Calu3 (cell line): ENCODE measurements around the gene TMEM14B. TPM values are rescaled to one million over a fixed set of nuclear protein-coding genes. Genes with fewer than 3 reads are reported as not detected.

Source experiments
- BruUV-seq: library from RNA; stranded (reverse); fragments of 400-500 nt; replicated peaks from 2 replicates; lab custom pipeline; 2021; lab: Mats Ljungman, UMichigan
- CTCF ChIA-PET: fragments of 300-600 bp; sonication (Branson Sonifier 250); formaldehyde crosslinking; loops from one replicate; lab custom pipeline; 2022; ENCODE audit warnings: antibody characterized with exemption; lab: Charles Lee
- DNase-seq: peaks from one replicate; pipeline ENCODE4 v3.0.0; 2022
- H3K27ac Mint-ChIP-seq: one replicate; pipeline ENCODE4 v1.8.0; 2022; ENCODE audit warnings: mixed read lengths; ENCODE audit not compliant: unreplicated experiment
- H3K27me3 Mint-ChIP-seq: one replicate; pipeline ENCODE4 v1.8.0; 2022; ENCODE audit warnings: mixed read lengths; ENCODE audit not compliant: unreplicated experiment
- H3K36me3 Mint-ChIP-seq: one replicate; pipeline ENCODE4 v1.8.0; 2022; ENCODE audit warnings: mild to moderate bottlenecking, moderate library complexity, mixed read lengths; ENCODE audit not compliant: insufficient read depth, unreplicated experiment
- H3K4me1 Mint-ChIP-seq: one replicate; pipeline ENCODE4 v1.8.0; 2022; ENCODE audit warnings: mild to moderate bottlenecking, low read depth, mixed read lengths; ENCODE audit not compliant: unreplicated experiment
- H3K4me3 Mint-ChIP-seq: one replicate; pipeline ENCODE4 v1.8.0; 2022; ENCODE audit warnings: mild to moderate bottlenecking, low read depth, moderate library complexity, mixed read lengths; ENCODE audit not compliant: unreplicated experiment
- H3K9me3 Mint-ChIP-seq: one replicate; pipeline ENCODE4 v1.8.0; 2022; ENCODE audit warnings: low read depth, mixed read lengths; ENCODE audit not compliant: unreplicated experiment
- CTCF ChIP-seq: fragments of 200-600 bp; IDR thresholded peaks from one replicate; pipeline ENCODE4 v1.8.0; 2022; ENCODE audit warnings: antibody characterized with exemption; ENCODE audit not compliant: unreplicated experiment
- intact Hi-C: fragments of 100-400 bp; cut with micrococcal nuclease; formaldehyde crosslinking; loops from one replicate; pipeline ENCODE4 v1.10.0; 2022; ENCODE audit not compliant: unreplicated experiment
- total RNA-seq: library from RNA; stranded (reverse); gene quantifications from 2 replicates; pipeline ENCODE4 v1.2.3, GENCODE V29; 2022

The TMEM14B gene
- total RNA-seq, 1 experiment from 2014 or later, result 63.9 TPM

DNA sequence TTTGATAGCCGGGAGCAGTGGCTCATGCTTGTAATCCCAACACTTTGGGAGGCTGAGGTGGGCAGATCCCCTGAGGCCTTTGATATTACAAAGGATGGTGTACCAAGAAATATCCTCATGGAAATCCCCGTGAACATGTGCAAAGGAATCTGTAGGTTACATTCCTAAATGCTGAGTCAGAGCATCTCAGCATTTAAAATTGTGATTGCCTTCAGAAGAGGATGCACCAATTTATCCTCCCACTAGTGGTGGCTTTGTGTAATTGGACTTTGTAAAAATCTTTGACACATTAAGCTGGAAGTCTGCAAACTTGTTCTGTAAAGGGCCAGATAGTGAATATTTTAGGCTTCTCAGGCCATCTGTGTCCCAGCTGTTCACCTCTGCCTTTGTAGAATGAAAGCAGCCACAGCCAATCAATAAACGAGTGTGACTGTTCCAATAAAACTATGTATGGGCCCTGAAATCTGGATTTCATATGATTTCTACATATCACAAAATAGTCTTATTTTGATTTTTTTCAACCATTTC lies 11.8 kb downstream of the TMEM14B start:
- peaks cover 20% of the 10 kb centered on the region for H3K36me3 Mint-ChIP-seq
- H3K27me3 Mint-ChIP-seq, result no peaks in the 10 kb centered on the region
- intact Hi-C loops, result no loop called here
- no peak overlapping the region for H3K27ac Mint-ChIP-seq
- H3K4me1 Mint-ChIP-seq, result peaks cover 10% of the 10 kb centered on the region
- H3K9me3 Mint-ChIP-seq, result no peaks in the 10 kb centered on the region
- no TSS peak for BruUV-seq
- H3K4me3 Mint-ChIP-seq, result no peak overlapping the region
- no peak for TF ChIP-seq CTCF
- CTCF ChIA-PET, result interaction anchor here (1.0 kb wide), 1 partner anchor 249 kb away, joined by 4 read pairs; no protein-coding TSS in a partner anchor
- peak; percentile 23 for DNase-seq

DNA sequence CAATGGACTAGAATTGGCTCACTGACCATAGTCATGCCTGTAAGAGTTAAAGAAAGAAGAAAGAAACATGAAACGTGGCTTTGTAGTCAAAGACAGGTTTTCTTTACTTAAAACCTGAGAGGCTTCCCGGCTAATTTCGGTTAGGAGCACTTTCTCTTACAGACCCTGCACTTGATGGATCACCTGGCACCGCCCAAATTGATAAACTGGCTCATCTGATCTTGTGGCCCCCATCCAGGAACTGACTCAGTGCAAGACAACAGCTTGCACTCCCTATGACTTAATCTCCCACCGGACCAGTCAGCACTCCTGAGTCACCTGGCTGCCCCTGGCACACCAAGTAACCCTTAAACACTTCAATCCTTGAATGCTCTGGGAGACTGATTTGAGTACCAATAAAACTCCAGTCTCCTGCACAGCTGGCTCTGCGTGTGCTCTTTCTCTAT lies 12.3 kb downstream of the TMEM14B start:
- Mint-ChIP-seq H3K36me3 (peaks cover 19% of the 10 kb centered on the region), H3K27me3 (no peaks in the 10 kb centered on the region), H3K9me3 (no peaks in the 10 kb centered on the region), H3K27ac (no peak overlapping the region), H3K4me3 (peak overlapping the region; percentile 54), H3K4me1 (peaks cover 10% of the 10 kb centered on the region)
- no TSS peak for BruUV-seq
- DNase-seq, result peak; percentile 57
- CTCF ChIA-PET, result interaction anchor here (1.0 kb wide), 1 partner anchor 249 kb away, joined by 4 read pairs; no protein-coding TSS in a partner anchor
- intact Hi-C loops, result no loop called here
- TF ChIP-seq CTCF, result no peak

DNA sequence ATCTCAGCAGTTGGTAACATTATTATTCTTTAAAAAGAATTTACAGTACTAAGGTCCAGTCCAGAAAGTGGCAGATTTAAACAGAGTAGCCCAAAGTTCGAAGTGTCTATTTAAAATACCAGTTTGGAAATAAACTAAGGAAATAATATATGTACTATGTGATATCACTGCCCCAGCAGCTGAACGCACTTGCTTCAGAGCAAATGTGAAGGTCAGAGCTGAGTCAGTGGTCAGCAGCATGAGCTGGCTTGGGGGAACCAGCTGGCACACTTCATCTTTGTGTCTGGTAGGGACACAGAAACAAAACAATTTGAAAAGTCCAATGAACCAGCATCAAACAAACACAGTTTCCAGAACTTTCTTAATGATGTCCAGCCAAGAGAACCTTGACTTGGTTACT lies 15.4 kb downstream of the TMEM14B start:
- CTCF ChIA-PET, result no interaction called here
- H3K4me3 Mint-ChIP-seq, result no peak overlapping the region
- peaks cover 19% of the 10 kb centered on the region for H3K36me3 Mint-ChIP-seq
- no TSS peak for BruUV-seq
- H3K4me1 Mint-ChIP-seq, result peaks cover 10% of the 10 kb centered on the region
- intact Hi-C loops, result no loop called here
- H3K27me3 Mint-ChIP-seq, result no peaks in the 10 kb centered on the region
- no peak for TF ChIP-seq CTCF
- no peaks in the 10 kb centered on the region for H3K9me3 Mint-ChIP-seq
- H3K27ac Mint-ChIP-seq, result no peak overlapping the region
- no peak for DNase-seq

DNA sequence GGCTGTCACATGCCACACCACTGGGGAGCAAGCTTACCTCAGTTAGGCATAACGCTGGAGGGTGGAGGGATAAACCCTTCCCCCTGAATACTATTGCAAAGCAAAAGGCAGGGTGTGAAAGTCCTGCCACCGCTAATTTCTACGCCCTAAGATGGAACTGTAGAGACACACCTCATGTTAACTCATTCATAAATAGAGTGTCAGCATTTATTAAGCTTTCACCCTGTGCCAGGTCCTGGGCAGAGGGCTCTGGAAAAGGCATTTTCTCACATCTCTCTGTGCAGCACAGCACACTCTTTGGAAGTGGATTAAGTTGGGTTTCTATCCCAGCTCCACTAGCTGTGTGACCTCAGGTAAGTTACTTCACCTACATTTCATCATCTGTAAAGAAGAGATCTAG lies 21.8 kb downstream of the TMEM14B start:
- Mint-ChIP-seq H3K36me3 (no peaks in the 10 kb centered on the region), H3K27me3 (no peaks in the 10 kb centered on the region), H3K9me3 (no peaks in the 10 kb centered on the region), H3K4me3 (no peak overlapping the region), H3K27ac (no peak overlapping the region), H3K4me1 (no peaks in the 10 kb centered on the region)
- no peak for DNase-seq
- BruUV-seq, result no TSS peak
- intact Hi-C loops, result no loop called here
- CTCF ChIA-PET, result interaction anchor here (0.5 kb wide), 1 partner anchor 9 kb away, joined by 3 read pairs; no protein-coding TSS in a partner anchor
- no peak for TF ChIP-seq CTCF
